SK-N-MC (cell line): ENCODE data around the gene RRM2.

Source experiments
- EZH2 ChIP-seq: fragments of 200-600 bp; sonication (generic); IDR thresholded peaks from one replicate; pipeline ENCODE4 v1.6.1; 2017; ENCODE audit warnings: antibody characterized with exemption
- POLR2AphosphoS5 ChIP-seq: IDR thresholded peaks from 2 replicates; pipeline ENCODE4 v1.6.1; 2012; ENCODE audit warnings: mild to moderate bottlenecking, low read depth, low read length, borderline replicate concordance

- TF ChIP-seq EZH2 (no peak), POLR2AphosphoS5 (no peak)
These were observed 32.9 kb upstream of the RRM2 start for GRCh38 chr2:10089565-10090190.
